HEK293 (cell line): Measurements from ENCODE around the gene IL6.

Experiments used
- CTCF ChIA-PET: fragments of 350-600 bp; formaldehyde crosslinking; extraction: SDS; loops from one replicate; lab custom pipeline; 2021; ENCODE audit warnings: antibody characterized with exemption; lab: Yijun Ruan, JAX
- POLR2A ChIA-PET: fragments of 300-600 bp; formaldehyde crosslinking; extraction: SDS; loops from one replicate; lab custom pipeline; 2020; ENCODE audit warnings: antibody characterized with exemption, inconsistent platforms; lab: Yijun Ruan, JAX
- H3K27ac ChIP-seq: fragments of 200-500 bp; sonication (Bioruptor generic); 2 replicates; pipeline ENCODE4 v1.5.1; 2014; ENCODE audit warnings: low read depth, low read length, control low read depth, inconsistent platforms; ENCODE audit errors: extremely low read depth
- H3K36me3 ChIP-seq, 2 experiments: fragments of 200-500 bp in 1 of 2; sonication (Bioruptor generic) in 1 of 2; 1 replicate in 1 of 2; 2 replicates in 1 of 2; pipeline ENCODE4 v1.5.1; 2014 to 2017; ENCODE audit warnings: inconsistent platforms in 2 of 2, low read length in 2 of 2; ENCODE audit not compliant: control insufficient read depth in 2 of 2, insufficient read depth in 1 of 2
- H3K4me1 ChIP-seq: fragments of 200-500 bp; sonication (Bioruptor generic); 2 replicates; pipeline ENCODE4 v1.5.1; 2014; ENCODE audit warnings: mild to moderate bottlenecking, low read length, inconsistent platforms; ENCODE audit not compliant: control insufficient read depth, insufficient read depth
- H3K4me3 ChIP-seq: 2 replicates; pipeline ENCODE4 v1.5.1; 2011; ENCODE audit warnings: low read depth, mild to moderate bottlenecking, control low read depth, low read length, moderate library complexity
- H3K9me3 ChIP-seq: fragments of 200-500 bp; sonication (Bioruptor generic); 2 replicates; pipeline ENCODE4 v1.5.1; 2014; ENCODE audit warnings: low read depth, low read length, inconsistent platforms; ENCODE audit not compliant: control insufficient read depth, insufficient read depth
- PRDM1 ChIP-seq: fragments of 450-650 bp; formaldehyde crosslinking; IDR thresholded peaks from 2 replicates; pipeline ENCODE4; 2016; ENCODE audit warnings: missing biosample characterization, missing genetic modification characterization
- SP2 ChIP-seq: fragments of 450-650 bp; formaldehyde crosslinking; IDR thresholded peaks from 2 replicates; pipeline ENCODE4 v1.5.1; 2016; ENCODE audit warnings: missing biosample characterization, missing genetic modification characterization
- YY1 ChIP-seq: fragments of 450-650 bp; formaldehyde crosslinking; IDR thresholded peaks from 2 replicates; pipeline ENCODE4 v1.5.1; 2018; ENCODE audit warnings: missing biosample characterization, missing genetic modification characterization
- ZBTB1 ChIP-seq: fragments of 450-650 bp; formaldehyde crosslinking; IDR thresholded peaks from 2 replicates; pipeline ENCODE4 v1.5.1; 2016; ENCODE audit warnings: missing biosample characterization, missing genetic modification characterization
- ZFHX2 ChIP-seq: fragments of 450-650 bp; formaldehyde crosslinking; conservative IDR thresholded peaks from 2 replicates; pipeline ENCODE4 v1.5.1; 2016; ENCODE audit warnings: missing biosample characterization, missing genetic modification characterization
- ZNF10 ChIP-seq: fragments of 450-650 bp; formaldehyde crosslinking; IDR thresholded peaks from 2 replicates; pipeline ENCODE4 v1.5.1; 2017; ENCODE audit warnings: missing biosample characterization, missing genetic modification characterization
- ZNF214 ChIP-seq: fragments of 450-650 bp; formaldehyde crosslinking; IDR thresholded peaks from 2 replicates; pipeline ENCODE4 v1.5.1; 2017; ENCODE audit warnings: missing biosample characterization, mild to moderate bottlenecking, missing genetic modification characterization, borderline replicate concordance
- ZNF423 ChIP-seq: fragments of 450-650 bp; formaldehyde crosslinking; IDR thresholded peaks from 2 replicates; pipeline ENCODE4 v1.5.1; 2016; ENCODE audit warnings: missing biosample characterization, missing genetic modification characterization
- ZNF433 ChIP-seq: fragments of 450-650 bp; formaldehyde crosslinking; IDR thresholded peaks from 2 replicates; pipeline ENCODE4 v1.5.1; 2016; ENCODE audit warnings: missing biosample characterization, missing genetic modification characterization, low read depth
- ZNF626 ChIP-seq: fragments of 450-650 bp; sonication (Bioruptor Pico); formaldehyde crosslinking; IDR thresholded peaks from 2 replicates; pipeline ENCODE4 v1.5.1; 2018; ENCODE audit warnings: missing biosample characterization, missing genetic modification characterization, inconsistent platforms
- ZNF843 ChIP-seq: fragments of 450-650 bp; formaldehyde crosslinking; IDR thresholded peaks from 2 replicates; pipeline ENCODE4 v1.5.1; 2016; ENCODE audit warnings: missing biosample characterization, missing genetic modification characterization
- ZSCAN23 ChIP-seq: fragments of 450-650 bp; formaldehyde crosslinking; IDR thresholded peaks from 2 replicates; pipeline ENCODE4 v1.5.1; 2016; ENCODE audit warnings: missing biosample characterization, missing genetic modification characterization
- TF ChIP-seq, protein P1 (sequence below): fragments of 450-650 bp; formaldehyde crosslinking; conservative IDR thresholded peaks from 2 replicates; pipeline ENCODE4 v1.5.1; 2016; ENCODE audit warnings: low read depth, missing biosample characterization, missing genetic modification characterization
- TF ChIP-seq, protein P2 (sequence below): fragments of 450-650 bp; formaldehyde crosslinking; IDR thresholded peaks from 2 replicates; pipeline ENCODE4 v1.5.1; 2016; ENCODE audit warnings: missing biosample characterization, missing genetic modification characterization
- TF ChIP-seq, protein P3 (sequence below): fragments of 450-650 bp; formaldehyde crosslinking; IDR thresholded peaks from 2 replicates; pipeline ENCODE4 v1.5.1; 2016; ENCODE audit warnings: missing biosample characterization, missing genetic modification characterization

The IL6 gene

DNA sequence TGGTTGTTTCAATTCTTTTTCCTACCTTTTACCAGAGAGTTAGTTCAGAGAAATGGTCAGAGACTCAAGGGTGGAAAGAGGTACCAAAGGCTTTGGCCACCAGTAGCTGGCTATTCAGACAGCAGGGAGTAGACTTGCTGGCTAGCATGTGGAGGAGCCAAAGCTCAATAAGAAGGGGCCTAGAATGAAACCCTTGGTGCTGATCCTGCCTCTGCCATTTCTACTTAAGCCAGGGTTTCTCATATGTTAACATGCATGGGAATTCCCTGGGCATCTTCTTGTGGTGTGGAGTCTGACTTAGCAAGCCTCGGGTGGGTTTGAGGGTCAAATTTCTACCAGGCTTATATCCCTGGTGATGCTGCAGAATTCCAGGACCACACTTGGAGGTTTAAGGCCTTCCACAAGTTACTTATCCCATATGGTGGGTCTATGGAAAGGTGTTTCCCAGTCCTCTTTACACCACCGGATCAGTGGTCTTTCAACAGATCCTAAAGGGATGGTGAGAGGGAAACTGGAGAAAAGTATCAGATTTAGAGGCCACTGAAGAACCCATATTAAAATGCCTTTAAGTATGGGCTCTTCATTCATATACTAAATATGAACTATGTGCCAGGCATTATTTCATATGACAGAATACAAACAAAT lies 3.2 kb downstream of the IL6 start:
- H3K9me3 ChIP-seq, result no peaks in the 10 kb centered on the region
- H3K36me3 ChIP-seq, result no peaks in the 10 kb centered on the region
- peaks cover 8% of the 10 kb centered on the region; the same call in 1 of the 2 replicates for H3K4me1 ChIP-seq
- CTCF ChIA-PET, result interaction anchor here (0.7 to 4.5 kb wide), 2 partner anchors 170 to 322 kb away, joined by 3 to 23 read pairs; no protein-coding TSS in a partner anchor
- H3K27ac ChIP-seq, result no peak overlapping the region
- POLR2A ChIA-PET, result no interaction called here
- H3K4me3 ChIP-seq, result no peak overlapping the region
- TF ChIP-seq ZSCAN23 (tag by site-specific recombination) (no peak), ZNF10 (no peak), ZNF843 (no peak), YY1 (tag by site-specific recombination) (no peak), ZFHX2 (tag by site-specific recombination) (no peak), ZNF214 (no peak), SP2 (tag by site-specific recombination) (no peak), ZNF626 (tag by site-specific recombination) (no peak), ZBTB1 (tag by site-specific recombination) (no peak), ZNF433 (tag by site-specific recombination) (no peak), PRDM1 (tag by site-specific recombination) (no peak), ZNF423 (tag by site-specific recombination) (no peak)
- TF ChIP-seq, protein P1, sequence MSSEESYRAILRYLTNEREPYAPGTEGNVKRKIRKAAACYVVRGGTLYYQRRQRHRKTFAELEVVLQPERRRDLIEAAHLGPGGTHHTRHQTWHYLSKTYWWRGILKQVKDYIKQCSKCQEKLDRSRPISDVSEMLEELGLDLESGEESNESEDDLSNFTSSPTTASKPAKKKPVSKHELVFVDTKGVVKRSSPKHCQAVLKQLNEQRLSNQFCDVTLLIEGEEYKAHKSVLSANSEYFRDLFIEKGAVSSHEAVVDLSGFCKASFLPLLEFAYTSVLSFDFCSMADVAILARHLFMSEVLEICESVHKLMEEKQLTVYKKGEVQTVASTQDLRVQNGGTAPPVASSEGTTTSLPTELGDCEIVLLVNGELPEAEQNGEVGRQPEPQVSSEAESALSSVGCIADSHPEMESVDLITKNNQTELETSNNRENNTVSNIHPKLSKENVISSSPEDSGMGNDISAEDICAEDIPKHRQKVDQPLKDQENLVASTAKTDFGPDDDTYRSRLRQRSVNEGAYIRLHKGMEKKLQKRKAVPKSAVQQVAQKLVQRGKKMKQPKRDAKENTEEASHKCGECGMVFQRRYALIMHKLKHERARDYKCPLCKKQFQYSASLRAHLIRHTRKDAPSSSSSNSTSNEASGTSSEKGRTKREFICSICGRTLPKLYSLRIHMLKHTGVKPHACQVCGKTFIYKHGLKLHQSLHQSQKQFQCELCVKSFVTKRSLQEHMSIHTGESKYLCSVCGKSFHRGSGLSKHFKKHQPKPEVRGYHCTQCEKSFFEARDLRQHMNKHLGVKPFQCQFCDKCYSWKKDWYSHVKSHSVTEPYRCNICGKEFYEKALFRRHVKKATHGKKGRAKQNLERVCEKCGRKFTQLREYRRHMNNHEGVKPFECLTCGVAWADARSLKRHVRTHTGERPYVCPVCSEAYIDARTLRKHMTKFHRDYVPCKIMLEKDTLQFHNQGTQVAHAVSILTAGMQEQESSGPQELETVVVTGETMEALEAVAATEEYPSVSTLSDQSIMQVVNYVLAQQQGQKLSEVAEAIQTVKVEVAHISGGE (tag by site-specific recombination), result no peak
- TF ChIP-seq, protein P2, sequence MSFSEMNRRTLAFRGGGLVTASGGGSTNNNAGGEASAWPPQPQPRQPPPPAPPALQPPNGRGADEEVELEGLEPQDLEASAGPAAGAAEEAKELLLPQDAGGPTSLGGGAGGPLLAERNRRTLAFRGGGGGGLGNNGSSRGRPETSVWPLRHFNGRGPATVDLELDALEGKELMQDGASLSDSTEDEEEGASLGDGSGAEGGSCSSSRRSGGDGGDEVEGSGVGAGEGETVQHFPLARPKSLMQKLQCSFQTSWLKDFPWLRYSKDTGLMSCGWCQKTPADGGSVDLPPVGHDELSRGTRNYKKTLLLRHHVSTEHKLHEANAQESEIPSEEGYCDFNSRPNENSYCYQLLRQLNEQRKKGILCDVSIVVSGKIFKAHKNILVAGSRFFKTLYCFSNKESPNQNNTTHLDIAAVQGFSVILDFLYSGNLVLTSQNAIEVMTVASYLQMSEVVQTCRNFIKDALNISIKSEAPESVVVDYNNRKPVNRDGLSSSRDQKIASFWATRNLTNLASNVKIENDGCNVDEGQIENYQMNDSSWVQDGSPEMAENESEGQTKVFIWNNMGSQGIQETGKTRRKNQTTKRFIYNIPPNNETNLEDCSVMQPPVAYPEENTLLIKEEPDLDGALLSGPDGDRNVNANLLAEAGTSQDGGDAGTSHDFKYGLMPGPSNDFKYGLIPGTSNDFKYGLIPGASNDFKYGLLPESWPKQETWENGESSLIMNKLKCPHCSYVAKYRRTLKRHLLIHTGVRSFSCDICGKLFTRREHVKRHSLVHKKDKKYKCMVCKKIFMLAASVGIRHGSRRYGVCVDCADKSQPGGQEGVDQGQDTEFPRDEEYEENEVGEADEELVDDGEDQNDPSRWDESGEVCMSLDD (tag by site-specific recombination), result no peak
- TF ChIP-seq, protein P3, sequence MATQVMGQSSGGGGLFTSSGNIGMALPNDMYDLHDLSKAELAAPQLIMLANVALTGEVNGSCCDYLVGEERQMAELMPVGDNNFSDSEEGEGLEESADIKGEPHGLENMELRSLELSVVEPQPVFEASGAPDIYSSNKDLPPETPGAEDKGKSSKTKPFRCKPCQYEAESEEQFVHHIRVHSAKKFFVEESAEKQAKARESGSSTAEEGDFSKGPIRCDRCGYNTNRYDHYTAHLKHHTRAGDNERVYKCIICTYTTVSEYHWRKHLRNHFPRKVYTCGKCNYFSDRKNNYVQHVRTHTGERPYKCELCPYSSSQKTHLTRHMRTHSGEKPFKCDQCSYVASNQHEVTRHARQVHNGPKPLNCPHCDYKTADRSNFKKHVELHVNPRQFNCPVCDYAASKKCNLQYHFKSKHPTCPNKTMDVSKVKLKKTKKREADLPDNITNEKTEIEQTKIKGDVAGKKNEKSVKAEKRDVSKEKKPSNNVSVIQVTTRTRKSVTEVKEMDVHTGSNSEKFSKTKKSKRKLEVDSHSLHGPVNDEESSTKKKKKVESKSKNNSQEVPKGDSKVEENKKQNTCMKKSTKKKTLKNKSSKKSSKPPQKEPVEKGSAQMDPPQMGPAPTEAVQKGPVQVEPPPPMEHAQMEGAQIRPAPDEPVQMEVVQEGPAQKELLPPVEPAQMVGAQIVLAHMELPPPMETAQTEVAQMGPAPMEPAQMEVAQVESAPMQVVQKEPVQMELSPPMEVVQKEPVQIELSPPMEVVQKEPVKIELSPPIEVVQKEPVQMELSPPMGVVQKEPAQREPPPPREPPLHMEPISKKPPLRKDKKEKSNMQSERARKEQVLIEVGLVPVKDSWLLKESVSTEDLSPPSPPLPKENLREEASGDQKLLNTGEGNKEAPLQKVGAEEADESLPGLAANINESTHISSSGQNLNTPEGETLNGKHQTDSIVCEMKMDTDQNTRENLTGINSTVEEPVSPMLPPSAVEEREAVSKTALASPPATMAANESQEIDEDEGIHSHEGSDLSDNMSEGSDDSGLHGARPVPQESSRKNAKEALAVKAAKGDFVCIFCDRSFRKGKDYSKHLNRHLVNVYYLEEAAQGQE (tag by site-specific recombination), result no peak
